Endothelial cell (in vitro differentiated cells): ENCODE results near the gene PPIL6. TPM values are rescaled to one million over a fixed set of nuclear protein-coding genes. Genes with fewer than 3 reads are reported as not detected.

ENCODE experiments used
- DNase-seq: peaks from one replicate; pipeline ENCODE4 v3.0.0; 2021; ENCODE audit warnings: low spot score
- H3K27ac Mint-ChIP-seq: one replicate; pipeline ENCODE4 v1.8.0; 2021; ENCODE audit warnings: mixed read lengths, inconsistent platforms; ENCODE audit not compliant: unreplicated experiment
- H3K27me3 Mint-ChIP-seq: one replicate; pipeline ENCODE4 v1.8.0; 2021; ENCODE audit warnings: mild to moderate bottlenecking, moderate library complexity, mixed read lengths, inconsistent platforms; ENCODE audit not compliant: unreplicated experiment
- H3K36me3 Mint-ChIP-seq: one replicate; pipeline ENCODE4 v1.8.0; 2021; ENCODE audit warnings: mild to moderate bottlenecking, low read depth, mixed read lengths, inconsistent platforms; ENCODE audit not compliant: unreplicated experiment
- H3K4me1 Mint-ChIP-seq: one replicate; pipeline ENCODE4 v1.8.0; 2021; ENCODE audit warnings: mild to moderate bottlenecking, mixed read lengths, inconsistent platforms; ENCODE audit not compliant: unreplicated experiment
- H3K4me3 Mint-ChIP-seq: one replicate; pipeline ENCODE4 v1.8.0; 2021; ENCODE audit warnings: mild to moderate bottlenecking, mixed read lengths, inconsistent platforms; ENCODE audit not compliant: unreplicated experiment
- H3K9me3 Mint-ChIP-seq: one replicate; pipeline ENCODE4 v1.8.0; 2021; ENCODE audit warnings: mixed read lengths, inconsistent platforms; ENCODE audit not compliant: unreplicated experiment
- total RNA-seq: library from RNA; stranded (reverse); fragmentation: NEBNext Ultra II Directional; extraction: Animal tissue kit (Norgen Biotek cat#: 25700); gene quantifications from one replicate; pipeline ENCODE4 v1.2.1, GENCODE V29; 2021; ENCODE audit not compliant: unreplicated experiment
- TF ChIP-seq, protein P1 (sequence below): fragments of 200-600 bp; sonication (generic); IDR thresholded peaks from one replicate; pipeline ENCODE4 v1.5.0; 2021; ENCODE audit warnings: antibody characterized with exemption; ENCODE audit not compliant: unreplicated experiment

Gene PPIL6
- total RNA-seq, 1 donor from 2014 or later, result 0.95 TPM

DNA sequence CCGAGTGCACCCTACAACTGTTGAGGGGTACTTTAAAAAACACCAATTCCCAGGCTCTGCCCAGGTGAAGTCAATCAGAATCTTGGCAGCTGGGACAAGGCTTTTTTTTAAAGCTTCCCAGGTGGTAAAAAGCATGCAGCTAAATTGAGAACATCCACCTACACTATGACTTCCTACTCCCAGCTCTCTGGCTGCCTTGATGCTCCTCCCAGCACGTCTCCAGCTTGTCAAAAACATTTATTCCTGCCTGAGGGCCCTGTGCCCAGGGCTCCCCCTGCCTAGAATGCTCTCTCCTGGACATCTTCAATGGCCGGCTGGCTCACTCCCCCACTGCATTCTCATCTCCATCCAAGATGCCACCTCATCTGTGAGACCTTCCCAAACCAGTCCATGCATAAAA, 32.7 kb upstream of the PPIL6 start:
- H3K4me3 Mint-ChIP-seq, result peak overlapping the region; percentile 4
- H3K27ac Mint-ChIP-seq, result no peak overlapping the region
- H3K9me3 Mint-ChIP-seq, result no peaks in the 10 kb centered on the region
- DNase-seq, result no peak
- H3K4me1 Mint-ChIP-seq, result no peaks in the 10 kb centered on the region
- H3K36me3 Mint-ChIP-seq, result peaks cover 40% of the 10 kb centered on the region
- H3K27me3 Mint-ChIP-seq, result peaks cover 4% of the 10 kb centered on the region
- TF ChIP-seq, protein P1, sequence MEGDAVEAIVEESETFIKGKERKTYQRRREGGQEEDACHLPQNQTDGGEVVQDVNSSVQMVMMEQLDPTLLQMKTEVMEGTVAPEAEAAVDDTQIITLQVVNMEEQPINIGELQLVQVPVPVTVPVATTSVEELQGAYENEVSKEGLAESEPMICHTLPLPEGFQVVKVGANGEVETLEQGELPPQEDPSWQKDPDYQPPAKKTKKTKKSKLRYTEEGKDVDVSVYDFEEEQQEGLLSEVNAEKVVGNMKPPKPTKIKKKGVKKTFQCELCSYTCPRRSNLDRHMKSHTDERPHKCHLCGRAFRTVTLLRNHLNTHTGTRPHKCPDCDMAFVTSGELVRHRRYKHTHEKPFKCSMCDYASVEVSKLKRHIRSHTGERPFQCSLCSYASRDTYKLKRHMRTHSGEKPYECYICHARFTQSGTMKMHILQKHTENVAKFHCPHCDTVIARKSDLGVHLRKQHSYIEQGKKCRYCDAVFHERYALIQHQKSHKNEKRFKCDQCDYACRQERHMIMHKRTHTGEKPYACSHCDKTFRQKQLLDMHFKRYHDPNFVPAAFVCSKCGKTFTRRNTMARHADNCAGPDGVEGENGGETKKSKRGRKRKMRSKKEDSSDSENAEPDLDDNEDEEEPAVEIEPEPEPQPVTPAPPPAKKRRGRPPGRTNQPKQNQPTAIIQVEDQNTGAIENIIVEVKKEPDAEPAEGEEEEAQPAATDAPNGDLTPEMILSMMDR, result no peak

DNA sequence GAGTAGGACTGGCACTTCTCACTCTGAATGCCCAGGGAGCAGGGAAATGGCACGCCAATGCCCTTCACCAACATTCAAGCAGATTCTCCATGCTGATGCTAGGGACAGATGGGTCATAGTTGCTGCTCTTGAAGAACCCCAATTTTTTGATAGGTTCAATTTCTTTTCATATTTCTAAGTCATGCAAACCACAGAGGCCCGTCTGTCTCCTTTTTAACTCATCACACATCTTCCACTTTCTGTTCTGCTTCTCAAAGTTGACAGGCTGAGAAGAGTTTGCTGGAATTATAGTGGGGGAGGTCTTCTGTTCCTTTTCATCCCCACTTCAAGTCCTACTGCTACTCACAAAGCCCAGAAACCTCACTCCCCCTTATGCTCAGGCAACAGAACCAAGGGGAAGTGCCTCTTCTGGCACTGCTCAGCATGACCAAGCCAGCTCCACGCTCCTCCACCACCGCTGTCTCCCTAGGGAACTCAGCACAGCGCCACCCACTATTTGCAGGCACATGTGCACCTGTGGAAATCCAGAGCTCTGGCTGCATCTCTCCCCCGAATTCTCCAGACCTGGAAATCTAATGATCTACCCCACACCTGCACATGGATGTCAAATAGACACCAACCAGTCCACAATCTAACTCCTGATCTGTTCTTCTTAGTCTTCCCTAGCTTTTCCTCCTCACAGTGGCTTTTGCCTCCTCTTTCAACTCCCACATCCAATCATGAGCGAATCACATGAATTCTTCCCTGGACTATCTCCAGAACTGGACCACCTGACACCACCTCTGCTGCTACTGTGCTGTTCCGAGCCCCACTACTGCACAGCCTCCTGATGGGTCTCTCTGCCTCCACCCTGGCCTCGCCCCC, 31.9 kb upstream of the PPIL6 start:
- Mint-ChIP-seq H3K27me3 (peaks cover 4% of the 10 kb centered on the region), H3K4me1 (no peaks in the 10 kb centered on the region), H3K9me3 (no peaks in the 10 kb centered on the region), H3K27ac (no peak overlapping the region), H3K36me3 (peaks cover 42% of the 10 kb centered on the region), H3K4me3 (peak overlapping the region; percentile 4)
- TF ChIP-seq, protein P1, result no peak
- DNase-seq, result no peak

DNA sequence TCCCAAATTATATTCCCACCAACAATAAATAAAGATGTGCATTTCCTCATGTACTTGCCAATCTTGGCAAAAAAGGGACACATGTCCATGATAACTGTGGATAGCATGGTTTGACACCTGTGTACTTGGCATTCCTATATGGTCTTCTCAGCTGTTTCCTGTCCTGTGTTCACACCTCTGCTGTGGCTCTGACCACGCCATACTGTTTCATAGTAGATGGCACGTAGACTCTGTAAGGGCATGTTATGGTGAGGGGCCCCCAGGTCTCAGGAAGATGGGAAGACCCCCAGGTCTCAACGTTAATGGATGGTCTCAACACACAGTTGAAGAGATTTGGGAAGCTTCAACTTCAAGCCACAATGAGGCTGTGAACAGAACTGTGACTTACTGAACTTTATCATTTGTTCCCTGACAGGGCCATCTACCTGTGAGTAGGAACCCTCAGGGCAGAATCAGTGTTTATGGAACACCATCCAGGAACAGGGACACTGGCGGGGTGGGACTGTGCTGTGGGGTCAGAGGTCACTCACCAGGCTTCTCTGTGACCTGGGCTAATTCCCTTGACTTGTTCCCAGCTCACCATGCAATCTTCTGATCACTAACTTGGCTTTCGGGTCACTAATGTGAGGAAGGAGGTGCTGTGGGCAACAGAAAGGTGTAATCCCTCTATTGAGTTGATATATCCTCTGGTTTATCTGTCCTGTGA, 30.8 kb upstream of the PPIL6 start:
- H3K36me3 Mint-ChIP-seq, result peaks cover 42% of the 10 kb centered on the region
- TF ChIP-seq, protein P1, result no peak
- peaks cover 4% of the 10 kb centered on the region for H3K27me3 Mint-ChIP-seq
- no peak for DNase-seq
- no peak overlapping the region for H3K27ac Mint-ChIP-seq
- H3K4me1 Mint-ChIP-seq, result no peaks in the 10 kb centered on the region
- H3K4me3 Mint-ChIP-seq, result no peak overlapping the region
- no peaks in the 10 kb centered on the region for H3K9me3 Mint-ChIP-seq

DNA sequence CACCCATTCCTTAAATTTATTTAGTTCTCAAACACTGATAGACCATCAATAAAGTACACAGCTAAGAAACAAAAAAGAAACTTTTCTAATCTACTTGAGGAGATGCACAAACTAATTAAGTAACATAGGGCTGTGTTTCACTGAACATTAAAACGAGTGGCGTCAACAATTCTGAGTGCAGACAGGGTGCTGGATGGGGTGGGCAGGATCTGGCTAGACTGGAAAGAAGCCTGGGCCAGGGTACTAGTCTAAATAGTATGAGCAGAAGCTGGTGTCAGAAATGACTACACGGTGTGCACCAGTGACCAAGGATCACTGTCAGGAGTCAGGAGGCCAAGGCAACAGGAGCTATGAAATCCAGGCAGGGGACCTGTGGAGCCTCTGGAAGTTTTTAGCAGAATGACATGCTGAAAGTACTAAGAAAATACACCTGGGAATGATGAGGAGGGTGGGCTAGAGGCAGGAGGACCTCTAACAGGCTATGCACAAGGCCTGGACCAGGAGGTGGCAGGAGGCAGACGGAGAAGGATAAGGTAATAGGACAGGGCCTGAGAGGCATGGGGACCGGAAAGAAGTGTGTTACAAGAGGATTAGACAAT, 29.3 kb upstream of the PPIL6 start:
- H3K4me3 Mint-ChIP-seq, result peak overlapping the region; percentile 27

More for the DNA sequence above, 29.3 kb upstream of the PPIL6 start:
- no peak for DNase-seq
- Mint-ChIP-seq H3K9me3 (no peaks in the 10 kb centered on the region), H3K27ac (no peak overlapping the region), H3K27me3 (peaks cover 4% of the 10 kb centered on the region), H3K36me3 (peaks cover 38% of the 10 kb centered on the region), H3K4me1 (no peaks in the 10 kb centered on the region)
- TF ChIP-seq, protein P1, result no peak
